ENCODE results near the gene RIMKLB.
"Not testable (repeated sequence)": the region's sequence is repeated elsewhere in the genome, so short reads cannot be mapped to it uniquely, and the experiment has no call there.

The RIMKLB gene

DNA sequence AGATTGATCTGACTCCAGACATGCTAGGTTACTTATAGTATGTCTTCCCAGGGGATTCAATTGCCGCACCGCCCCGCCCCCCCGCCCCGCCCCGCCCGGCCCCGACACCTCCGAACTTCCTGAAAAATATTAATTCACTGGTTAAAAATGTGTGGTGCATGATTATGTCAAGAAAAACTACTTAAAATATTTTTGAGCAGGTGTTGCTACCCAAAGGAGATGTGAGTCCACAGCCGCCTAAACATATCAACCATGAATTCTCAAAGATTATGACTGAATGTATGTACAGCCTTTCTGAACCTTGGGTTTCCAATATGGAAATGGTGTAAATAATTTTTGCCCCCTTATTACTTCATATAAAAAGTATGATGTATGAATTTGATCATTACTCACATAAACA, 2.7 kb upstream of the RIMKLB start:
- no peak for DNase-seq

- no peak for DNase-seq
These were observed 1.2 kb upstream of the RIMKLB start for GRCh38 chr12:8696442-8697090.

DNA sequence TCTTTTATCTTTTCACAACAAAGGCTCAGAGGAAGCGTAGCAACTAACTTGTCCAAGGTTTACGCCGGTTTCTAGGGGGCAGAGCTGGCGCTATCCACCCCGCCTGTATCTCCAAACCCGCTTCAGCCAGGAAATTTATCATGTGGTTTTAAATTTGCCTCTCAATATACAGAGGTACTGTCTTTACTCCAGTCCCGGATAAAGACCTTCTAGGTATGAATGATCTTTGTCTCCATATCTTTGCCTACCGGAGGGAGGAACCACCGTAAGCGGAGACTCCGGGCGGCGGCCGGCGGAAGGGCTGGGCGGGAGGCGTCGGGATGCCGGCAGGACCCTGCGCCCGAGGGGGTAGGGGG, 693 bp upstream of the RIMKLB start:
- DNase-seq, result peak; percentile 8

DNA sequence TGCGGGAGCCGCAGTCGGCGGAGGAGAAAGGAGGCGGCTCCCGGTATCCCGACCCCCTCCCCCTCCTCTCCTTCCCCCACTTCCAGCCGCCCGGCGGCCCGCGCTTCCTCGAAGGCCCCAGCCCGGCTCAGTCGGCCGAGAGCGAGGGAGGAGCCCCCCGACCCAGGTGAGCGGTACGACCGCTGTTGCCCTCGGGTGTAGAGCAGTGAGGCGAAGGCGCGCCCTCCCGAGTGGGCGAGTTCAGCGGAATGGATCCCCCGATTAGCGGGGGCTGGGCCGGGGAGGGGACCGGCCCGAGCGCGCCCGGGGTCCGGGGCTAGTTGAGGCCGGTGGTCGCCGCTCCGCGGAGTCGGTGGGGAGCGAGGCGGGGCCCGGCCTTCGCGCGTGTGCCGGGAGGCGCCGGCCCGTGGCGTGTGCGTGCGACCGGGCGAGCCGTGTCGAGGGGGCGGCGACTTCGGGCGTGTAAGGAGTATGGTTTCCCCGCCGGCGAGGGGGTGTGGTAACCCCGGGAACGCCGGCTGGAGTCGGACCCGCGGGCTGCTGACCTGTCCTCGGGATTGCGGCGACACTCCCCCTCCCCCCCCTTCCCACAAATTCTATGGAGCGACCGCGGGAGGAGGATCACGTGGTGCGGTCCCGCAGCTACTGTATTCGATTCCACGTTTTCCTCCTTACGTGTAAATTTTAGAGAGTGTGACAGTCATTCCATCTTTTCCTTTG, 501 bp downstream of the RIMKLB start:
- DNase-seq, result no peak

GRCh38 chr12:8698879-8699278, 1.1 kb downstream of the RIMKLB start:
- DNase-seq, result no peak

DNA sequence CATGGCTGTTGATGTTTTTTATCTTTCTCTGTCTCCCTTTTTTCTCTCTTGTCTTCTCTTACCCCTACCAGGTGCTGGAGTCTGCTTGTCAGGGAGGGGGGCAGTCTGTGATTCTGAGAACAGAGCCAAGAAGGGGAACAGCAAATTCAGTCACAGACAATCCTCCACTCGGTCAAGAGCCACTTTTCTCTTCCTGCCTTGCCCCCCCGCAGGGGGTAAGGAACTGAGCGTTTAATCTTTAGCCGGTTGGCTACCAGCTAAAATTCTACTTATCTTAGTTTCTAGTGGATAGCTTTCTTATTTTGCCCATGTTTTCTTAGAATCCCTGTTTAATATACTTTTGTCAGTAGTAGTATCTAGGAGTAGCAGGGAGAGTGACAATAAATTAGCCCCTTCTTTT, 1.9 kb downstream of the RIMKLB start:
- no peak for DNase-seq

DNA sequence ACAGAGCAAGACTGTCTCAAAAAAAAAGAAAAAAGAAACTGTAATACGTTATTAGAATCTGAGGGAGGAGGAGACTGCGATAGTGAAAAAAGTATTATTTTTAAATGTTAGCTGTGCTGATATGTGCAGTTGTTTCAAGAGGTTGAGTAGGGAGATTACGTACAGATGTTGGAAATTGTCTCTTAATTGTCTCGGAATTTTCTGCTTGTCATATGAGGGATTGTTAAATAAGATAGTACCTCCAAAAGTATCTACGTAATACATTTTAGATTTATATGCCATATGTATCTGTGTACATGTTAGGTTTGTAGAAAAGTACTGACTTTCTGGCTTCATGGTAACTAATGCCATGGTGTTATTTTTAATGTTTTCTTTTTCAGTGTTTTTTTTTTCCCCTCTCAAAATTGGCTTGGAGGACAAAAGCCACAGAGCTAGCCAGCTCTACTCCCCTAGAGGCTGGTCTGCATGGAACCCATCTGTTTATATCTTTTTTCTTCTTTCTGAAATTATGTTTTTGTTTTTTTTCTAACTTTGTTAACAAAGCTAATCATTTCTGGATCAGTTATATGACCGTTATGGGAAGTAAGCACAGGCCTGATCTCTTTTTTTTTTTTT, 3.4 kb downstream of the RIMKLB start:
- DNase-seq, result no peak

DNA sequence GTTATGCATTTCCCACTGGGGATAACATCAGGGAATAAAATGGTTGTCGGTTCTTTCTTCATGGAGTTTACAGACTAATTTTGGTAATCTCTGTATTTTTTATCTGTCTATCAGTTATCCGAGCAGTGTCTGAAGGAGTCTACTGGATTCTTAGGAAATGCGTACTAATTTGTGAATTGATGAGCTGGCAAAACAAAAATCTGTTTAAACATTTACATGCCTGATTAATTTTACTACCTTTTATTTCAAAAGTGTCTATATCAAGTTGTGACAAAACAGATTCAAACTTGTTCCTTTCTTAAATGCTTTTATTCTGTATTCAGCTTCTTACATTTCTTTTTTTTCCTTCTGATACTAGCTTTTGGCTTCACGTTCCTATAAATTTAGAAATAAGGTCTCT, 4.4 kb downstream of the RIMKLB start:
- DNase-seq, result no peak

DNA sequence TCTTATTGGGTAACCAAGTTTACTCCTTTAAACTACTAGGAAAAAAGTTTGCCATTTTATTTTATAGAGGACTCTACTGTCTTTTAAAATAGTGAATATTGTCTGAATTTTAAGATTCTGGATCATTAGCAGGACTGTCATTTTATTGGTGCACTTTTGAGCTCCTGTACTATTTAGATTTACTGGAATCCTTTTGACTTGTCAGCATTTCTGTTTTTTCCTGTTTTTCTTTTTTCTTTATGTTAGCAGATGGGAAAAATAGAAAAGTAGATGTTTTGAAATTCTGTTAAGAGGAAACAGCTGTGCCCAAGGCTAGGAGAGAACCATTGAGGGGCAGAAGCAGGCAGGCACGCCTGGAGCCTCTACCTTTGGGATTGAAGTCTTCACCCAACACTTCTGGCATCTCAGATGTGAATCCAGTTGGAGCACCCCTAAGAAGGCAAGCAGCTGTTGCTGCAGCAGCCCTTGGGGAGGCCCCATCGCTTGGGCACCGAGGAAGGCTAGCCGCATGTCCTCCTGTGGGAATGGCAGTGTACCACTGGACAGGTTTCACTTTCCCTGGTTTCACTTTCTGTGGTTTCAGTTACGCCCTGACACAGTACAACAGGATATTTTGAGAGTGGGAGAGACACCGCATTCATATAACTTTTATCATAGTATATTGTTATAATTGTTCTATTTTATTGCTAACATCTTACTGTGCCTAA, 11.5 kb downstream of the RIMKLB start:
- peak; percentile 39 for DNase-seq

GRCh38 chr12:8712572-8712971, 14.8 kb downstream of the RIMKLB start:
- DNase-seq, result no peak

GRCh38 chr12:8722286-8722800, 24.6 kb downstream of the RIMKLB start:
- no peak for DNase-seq

- DNase-seq, result no peak
These were observed 37.1 kb downstream of the RIMKLB start for GRCh38 chr12:8734873-8735381.

- DNase-seq, result no peak
These were observed 44.7 kb downstream of the RIMKLB start for GRCh38 chr12:8742501-8742900.

GRCh38 chr12:8743121-8743520, 45.3 kb downstream of the RIMKLB start:
- DNase-seq, result not testable (repeated sequence)

- DNase-seq, result not testable (repeated sequence)
These were observed 47.8 kb downstream of the RIMKLB start for GRCh38 chr12:8745631-8746030.

DNA sequence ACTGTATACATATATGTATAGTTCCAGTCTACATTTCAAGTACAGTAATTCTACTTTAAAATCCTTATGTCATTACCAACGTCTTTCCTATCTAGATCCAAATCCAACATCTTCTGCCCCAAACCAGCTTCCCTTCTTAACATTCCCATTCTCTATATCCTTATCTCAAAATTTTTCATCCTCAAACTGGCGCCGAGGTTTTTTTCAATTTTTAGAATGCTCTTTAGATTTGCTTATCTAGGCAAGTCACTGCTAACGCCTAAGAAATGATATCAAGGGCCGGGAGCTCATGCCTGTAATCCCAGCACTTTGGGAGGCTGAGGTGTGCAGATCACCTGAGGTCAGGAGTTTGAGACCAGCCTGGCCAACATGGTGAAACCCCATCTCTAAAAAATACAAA, 48.3 kb downstream of the RIMKLB start:
- no peak for DNase-seq

DNA sequence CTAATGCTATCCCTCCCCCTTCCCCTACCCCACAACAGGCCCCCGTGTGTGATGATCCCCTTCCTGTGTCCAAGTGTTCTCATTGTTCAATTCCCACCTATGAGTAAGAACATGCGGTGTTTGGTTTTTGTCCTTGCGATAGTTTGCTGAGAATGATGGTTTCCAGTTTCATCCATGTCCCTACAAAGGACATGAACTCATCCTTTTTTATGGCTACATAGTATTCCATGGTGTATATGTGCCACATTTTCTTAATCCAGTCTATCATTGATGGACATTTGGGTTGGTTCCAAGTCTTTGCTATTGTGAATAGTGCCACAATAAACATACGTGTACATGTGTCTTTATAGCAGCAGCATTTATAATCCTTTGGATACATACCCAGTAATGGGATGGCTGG, 62.3 kb downstream of the RIMKLB start:
- not testable (repeated sequence) for DNase-seq

- DNase-seq, result not testable (repeated sequence)
These were observed 64.9 kb downstream of the RIMKLB start for GRCh38 chr12:8762701-8763100.

DNA sequence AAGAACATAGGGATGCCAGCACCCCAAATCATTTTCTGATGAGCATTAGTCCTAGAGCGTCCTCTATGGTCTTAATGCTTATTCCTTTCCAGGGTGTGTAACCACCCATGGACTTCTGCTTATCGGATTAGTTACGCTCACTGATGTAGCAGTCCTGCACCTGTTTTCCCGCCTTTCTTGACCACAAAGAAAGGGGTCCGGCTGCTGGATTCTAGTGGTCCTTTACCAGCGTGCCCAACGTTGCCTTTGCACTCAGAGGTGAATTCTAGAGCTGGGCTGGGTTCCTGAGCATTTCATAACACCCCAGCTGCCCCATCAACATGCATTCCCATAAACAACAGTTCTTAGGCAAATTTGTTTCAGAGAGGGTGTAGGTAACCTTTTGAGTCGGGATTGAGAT, 68.3 kb downstream of the RIMKLB start:
- not testable (repeated sequence) for DNase-seq

GRCh38 chr12:8770499-8770898, 72.7 kb downstream of the RIMKLB start:
- DNase-seq, result no peak

- DNase-seq, result no peak
These were observed 73.3 kb downstream of the RIMKLB start for GRCh38 chr12:8771072-8771471.

DNA sequence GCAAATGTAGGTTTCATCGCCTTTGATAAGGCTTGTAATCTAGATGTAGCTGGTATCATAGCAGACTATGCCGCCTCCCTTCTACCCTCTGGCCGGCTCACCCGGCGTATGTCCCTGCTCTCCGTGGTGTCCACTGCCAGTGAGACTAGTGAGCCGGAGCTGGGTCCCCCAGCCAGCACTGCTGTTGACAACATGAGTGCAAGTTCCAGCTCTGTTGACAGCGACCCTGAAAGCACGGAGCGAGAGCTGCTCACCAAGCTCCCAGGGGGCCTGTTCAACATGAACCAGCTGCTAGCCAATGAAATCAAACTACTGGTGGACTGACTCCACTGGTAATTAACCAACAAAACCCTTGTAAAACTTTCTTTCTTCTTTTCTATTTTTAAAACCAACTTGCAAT, 75.7 kb downstream of the RIMKLB start:
- DNase-seq, result no peak

GRCh38 chr12:8779281-8779680, 81.5 kb downstream of the RIMKLB start:
- DNase-seq, result no peak

All from MV-4-11 (cell line).